Metanephros (tissue), 1 donor: Measurements from ENCODE around the gene KCNE4. TPM values are rescaled to one million over a fixed set of nuclear protein-coding genes. Genes with fewer than 3 reads are reported as not detected.

Source experiments
- total RNA-seq: library from RNA; depleted of rRNA; stranded (reverse); fragments of >200 nt; gene quantifications from one replicate; pipeline ENCODE4 v1.2.3, GENCODE V29; 2014

Gene KCNE4
- 11.2 TPM for total RNA-seq

GRCh38 chr2:223051693-223052289 is at the start of gene KCNE4:
Gene KCNE4 (plus strand): TSS chr2:223052190. CDS start chr2:223052831, 641 bp downstream.

Other genes with a start within 250 kb of the KCNE4 start
- gene ACSL3, start 191.2 kb upstream of the KCNE4 start, total RNA-seq = 71.1 TPM